Bronchial epithelial cell (primary cell): ENCODE measurements around the gene FBXW2. TPM values are rescaled to one million over a fixed set of nuclear protein-coding genes. Genes with fewer than 3 reads are reported as not detected.
"Not testable (repeated sequence)": the region's sequence is repeated elsewhere in the genome, so short reads cannot be mapped to it uniquely, and the experiment has no call there.

ENCODE experiments used
- DNase-seq: peaks from one replicate; pipeline ENCODE4 v3.0.0-alpha.2; 2010; ENCODE audit warnings: low read depth
- FAIRE-seq: peaks from 2 replicates; lab custom pipeline; 2011; peaks lifted over from hg19 to GRCh38; lab: Jason Lieb, UNC
- H3K27me3 ChIP-seq: 2 replicates; pipeline ENCODE4 v1.5.1; 2011; ENCODE audit warnings: low read length; ENCODE audit not compliant: control insufficient read depth, insufficient read depth
- H3K36me3 ChIP-seq: 2 replicates; pipeline ENCODE4 v1.5.1; 2011; ENCODE audit warnings: low read length; ENCODE audit not compliant: control insufficient read depth, insufficient read depth
- H3K4me3 ChIP-seq: 2 replicates; pipeline ENCODE4 v1.5.1; 2011; ENCODE audit warnings: mild to moderate bottlenecking, low read depth, low read length, control low read depth
- total RNA-seq: library from RNA; depleted of rRNA; stranded (reverse); fragments of >200 nt; gene quantifications from 2 replicates; pipeline ENCODE4 v1.2.1, GENCODE V29; 2014
- TF ChIP-seq, protein P1 (sequence below): IDR thresholded peaks from 2 replicates; pipeline ENCODE4 v1.5.1; 2011; ENCODE audit warnings: mild to moderate bottlenecking, moderate library complexity, low read length, control low read depth, inconsistent platforms; ENCODE audit not compliant: insufficient read depth, severe bottlenecking

FBXW2 gene
- total RNA-seq, 1 donor from 2014 or later = 31.1 TPM

DNA sequence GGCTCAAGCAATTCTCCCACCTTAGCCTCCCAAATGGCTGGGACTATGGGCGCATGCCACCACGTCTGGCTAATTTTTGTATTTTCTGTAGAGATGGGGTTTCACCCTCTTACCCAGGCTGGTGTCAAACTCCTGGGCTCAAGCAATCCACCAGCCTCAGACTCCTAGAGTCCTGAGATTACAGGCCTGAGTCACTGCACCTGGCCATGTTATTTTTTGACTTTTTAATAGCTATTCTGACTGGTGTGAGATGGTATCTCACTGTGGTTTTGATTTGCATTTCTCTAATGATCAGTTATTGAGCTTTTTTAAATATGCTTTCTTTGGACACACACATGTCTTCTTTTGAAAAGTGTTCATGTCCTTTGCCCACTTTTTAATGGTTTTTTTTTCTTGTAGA is 38.2 kb downstream of the FBXW2 start:
- TF ChIP-seq, protein P1, sequence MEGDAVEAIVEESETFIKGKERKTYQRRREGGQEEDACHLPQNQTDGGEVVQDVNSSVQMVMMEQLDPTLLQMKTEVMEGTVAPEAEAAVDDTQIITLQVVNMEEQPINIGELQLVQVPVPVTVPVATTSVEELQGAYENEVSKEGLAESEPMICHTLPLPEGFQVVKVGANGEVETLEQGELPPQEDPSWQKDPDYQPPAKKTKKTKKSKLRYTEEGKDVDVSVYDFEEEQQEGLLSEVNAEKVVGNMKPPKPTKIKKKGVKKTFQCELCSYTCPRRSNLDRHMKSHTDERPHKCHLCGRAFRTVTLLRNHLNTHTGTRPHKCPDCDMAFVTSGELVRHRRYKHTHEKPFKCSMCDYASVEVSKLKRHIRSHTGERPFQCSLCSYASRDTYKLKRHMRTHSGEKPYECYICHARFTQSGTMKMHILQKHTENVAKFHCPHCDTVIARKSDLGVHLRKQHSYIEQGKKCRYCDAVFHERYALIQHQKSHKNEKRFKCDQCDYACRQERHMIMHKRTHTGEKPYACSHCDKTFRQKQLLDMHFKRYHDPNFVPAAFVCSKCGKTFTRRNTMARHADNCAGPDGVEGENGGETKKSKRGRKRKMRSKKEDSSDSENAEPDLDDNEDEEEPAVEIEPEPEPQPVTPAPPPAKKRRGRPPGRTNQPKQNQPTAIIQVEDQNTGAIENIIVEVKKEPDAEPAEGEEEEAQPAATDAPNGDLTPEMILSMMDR = no peak
- no peaks in the 10 kb centered on the region for H3K27me3 ChIP-seq
- H3K36me3 ChIP-seq = peaks cover 2% of the 10 kb centered on the region
- no peak overlapping the region for H3K4me3 ChIP-seq
- FAIRE-seq (no peak), DNase-seq (no peak)

DNA sequence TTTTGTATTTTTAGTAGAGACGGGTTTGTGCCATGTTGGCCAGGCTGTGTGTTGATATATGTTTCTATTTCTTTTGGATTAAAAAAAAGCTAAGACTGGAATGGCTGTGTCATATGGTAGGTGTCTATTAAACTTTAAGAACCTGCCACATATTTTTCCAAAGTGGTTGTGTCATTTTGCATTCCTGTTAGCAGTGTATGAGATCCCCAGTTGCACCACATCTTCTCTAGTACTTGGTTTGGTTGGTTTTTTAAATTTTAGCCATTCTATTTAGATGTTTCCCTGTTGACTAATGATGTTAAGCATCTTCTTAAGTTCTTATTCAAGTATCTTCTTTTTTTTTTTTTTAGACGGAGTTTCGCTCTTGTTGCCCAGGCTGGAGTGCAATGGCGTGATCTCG is 42.8 kb downstream of the FBXW2 start:
- no peaks in the 10 kb centered on the region for H3K36me3 ChIP-seq
- no peak overlapping the region for H3K4me3 ChIP-seq
- no peaks in the 10 kb centered on the region for H3K27me3 ChIP-seq
- FAIRE-seq (no peak), DNase-seq (no peak)
- TF ChIP-seq, protein P1 = no peak

DNA sequence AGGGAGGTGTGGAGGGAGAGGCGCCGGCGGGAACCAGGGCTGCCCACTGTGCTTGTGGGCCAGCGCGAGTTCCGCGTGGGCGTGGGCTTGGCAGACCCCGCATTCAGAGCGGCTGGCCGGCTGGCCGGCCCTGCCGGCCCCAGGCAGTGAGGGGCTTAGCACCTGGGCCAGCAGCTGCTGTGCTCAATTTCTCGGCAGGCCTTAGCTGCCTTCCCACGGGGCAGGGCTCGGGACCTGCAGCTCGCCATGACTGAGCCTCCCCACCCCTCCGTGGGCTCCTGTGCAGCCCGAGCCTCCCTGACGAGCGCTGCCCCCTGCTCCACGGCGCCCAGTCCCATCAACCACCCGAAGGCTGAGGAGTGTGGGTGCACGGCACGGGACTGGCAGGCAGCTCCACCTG is 46.9 kb downstream of the FBXW2 start:
- not testable (repeated sequence) for DNase-seq, H3K4me3 ChIP-seq, H3K36me3 ChIP-seq, H3K27me3 ChIP-seq, FAIRE-seq

DNA sequence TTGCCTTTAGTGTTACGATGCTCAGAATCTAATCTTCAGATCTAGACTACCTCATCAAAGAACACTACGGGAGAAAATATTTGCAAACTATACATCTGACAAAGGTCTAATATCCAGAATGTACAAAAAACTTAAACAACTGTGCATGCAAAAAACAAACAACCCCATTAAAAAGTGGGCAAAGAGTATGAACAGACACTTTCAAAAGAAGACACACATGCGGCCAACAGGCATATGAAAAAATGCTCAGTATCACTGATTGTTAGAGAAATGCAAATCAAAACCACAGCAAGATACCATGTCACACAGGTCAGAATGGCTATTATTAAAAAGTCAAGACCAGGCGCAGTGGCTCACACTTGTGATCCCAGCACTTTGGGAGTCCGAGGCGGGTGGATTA is 47.9 kb downstream of the FBXW2 start:
- FAIRE-seq = no peak
- Histone ChIP-seq H3K27me3 (no peaks in the 10 kb centered on the region), H3K4me3 (no peak overlapping the region), H3K36me3 (no peaks in the 10 kb centered on the region)
- TF ChIP-seq, protein P1 = no peak
- no peak for DNase-seq

DNA sequence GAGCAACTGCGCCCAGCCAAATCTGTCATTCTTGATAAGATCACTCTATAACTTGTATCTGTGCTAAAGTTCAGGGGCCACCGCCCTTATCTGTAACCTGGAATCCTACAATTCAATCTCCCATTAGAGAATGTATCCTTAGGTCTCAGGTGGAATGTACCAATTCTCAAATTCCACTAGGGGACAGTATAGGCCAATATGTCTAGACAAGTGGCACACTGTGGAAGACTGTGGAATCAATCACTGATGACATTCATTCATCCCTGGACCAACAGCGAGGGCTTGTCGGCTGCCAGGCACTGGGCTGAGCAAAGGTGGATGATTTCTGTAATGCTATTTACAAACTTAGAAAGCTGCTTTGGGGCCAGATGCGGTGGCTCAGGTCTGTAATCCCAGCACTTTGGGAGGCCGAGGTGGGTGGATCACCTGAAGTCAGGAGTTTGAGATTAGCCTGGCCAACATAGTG is 50.2 kb downstream of the FBXW2 start:
- FAIRE-seq (no peak), DNase-seq (peak; percentile 49)
- no peak overlapping the region for H3K4me3 ChIP-seq
- H3K36me3 ChIP-seq = no peaks in the 10 kb centered on the region
- TF ChIP-seq, protein P1 = peak; percentile 66
- H3K27me3 ChIP-seq = no peaks in the 10 kb centered on the region

DNA sequence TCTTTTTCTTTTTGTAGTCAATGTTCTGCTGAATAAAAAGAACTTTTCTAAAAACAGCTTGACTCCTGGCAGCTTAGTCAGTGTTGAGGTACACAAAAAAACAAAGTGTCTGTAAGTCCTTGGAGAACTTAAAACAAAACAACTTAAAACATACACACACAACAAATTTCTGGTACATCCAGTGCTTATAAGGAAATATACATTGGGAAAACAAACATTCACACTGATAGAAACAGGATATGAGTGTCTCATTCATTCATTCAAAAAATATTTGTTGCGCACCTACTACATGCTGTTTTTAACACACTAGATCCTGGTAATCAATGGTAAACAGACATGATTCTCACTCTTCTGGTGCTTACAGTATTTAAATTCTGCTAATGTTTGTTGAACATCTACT is 51.5 kb downstream of the FBXW2 start:
- Histone ChIP-seq H3K27me3 (no peaks in the 10 kb centered on the region), H3K36me3 (no peaks in the 10 kb centered on the region), H3K4me3 (no peak overlapping the region)
- FAIRE-seq (no peak), DNase-seq (peak; percentile 66)
- TF ChIP-seq, protein P1 = no peak
